HEK293 (cell line): ENCODE data around the gene NRP1.

Experiments
- CTCF ChIA-PET: fragments of 350-600 bp; formaldehyde crosslinking; extraction: SDS; loops from one replicate; lab custom pipeline; 2021; ENCODE audit warnings: antibody characterized with exemption; lab: Yijun Ruan, JAX
- POLR2A ChIA-PET: fragments of 300-600 bp; formaldehyde crosslinking; extraction: SDS; loops from one replicate; lab custom pipeline; 2020; ENCODE audit warnings: antibody characterized with exemption, inconsistent platforms; lab: Yijun Ruan, JAX
- H3K27ac ChIP-seq: fragments of 200-500 bp; sonication (Bioruptor generic); 2 replicates; pipeline ENCODE4 v1.5.1; 2014; ENCODE audit warnings: low read depth, low read length, control low read depth, inconsistent platforms; ENCODE audit errors: extremely low read depth
- H3K36me3 ChIP-seq, 2 experiments: fragments of 200-500 bp in 1 of 2; sonication (Bioruptor generic) in 1 of 2; 1 replicate in 1 of 2; 2 replicates in 1 of 2; pipeline ENCODE4 v1.5.1; 2014 to 2017; ENCODE audit warnings: inconsistent platforms in 2 of 2, low read length in 2 of 2; ENCODE audit not compliant: control insufficient read depth in 2 of 2, insufficient read depth in 1 of 2
- H3K4me1 ChIP-seq: fragments of 200-500 bp; sonication (Bioruptor generic); 2 replicates; pipeline ENCODE4 v1.5.1; 2014; ENCODE audit warnings: mild to moderate bottlenecking, low read length, inconsistent platforms; ENCODE audit not compliant: control insufficient read depth, insufficient read depth
- H3K4me3 ChIP-seq: 2 replicates; pipeline ENCODE4 v1.5.1; 2011; ENCODE audit warnings: low read depth, mild to moderate bottlenecking, control low read depth, low read length, moderate library complexity
- H3K9me3 ChIP-seq: fragments of 200-500 bp; sonication (Bioruptor generic); 2 replicates; pipeline ENCODE4 v1.5.1; 2014; ENCODE audit warnings: low read depth, low read length, inconsistent platforms; ENCODE audit not compliant: control insufficient read depth, insufficient read depth
- CTCF ChIP-seq: fragments of 450-650 bp; formaldehyde crosslinking; IDR thresholded peaks from 2 replicates; pipeline ENCODE4 v1.5.1; 2016; ENCODE audit warnings: missing biosample characterization, missing genetic modification characterization
- OSR2 ChIP-seq: fragments of 450-650 bp; formaldehyde crosslinking; IDR thresholded peaks from 2 replicates; pipeline ENCODE4 v1.5.1; 2016; ENCODE audit warnings: missing biosample characterization, missing genetic modification characterization
- OVOL3 ChIP-seq: fragments of 450-650 bp; formaldehyde crosslinking; IDR thresholded peaks from 2 replicates; pipeline ENCODE4 v1.5.1; 2016; ENCODE audit warnings: missing biosample characterization, missing genetic modification characterization
- PRDM6 ChIP-seq: fragments of 450-650 bp; formaldehyde crosslinking; IDR thresholded peaks from 2 replicates; pipeline ENCODE4 v1.5.1; 2017; ENCODE audit warnings: missing biosample characterization, missing genetic modification characterization
- REST ChIP-seq: fragments of 450-650 bp; formaldehyde crosslinking; IDR thresholded peaks from 2 replicates; pipeline ENCODE4 v1.5.1; 2016; ENCODE audit warnings: missing biosample characterization, missing genetic modification characterization
- TRIM28 ChIP-seq: IDR thresholded peaks from 2 replicates; pipeline ENCODE4 v1.6.1; 2011; ENCODE audit warnings: low read length, control low read depth, borderline replicate concordance
- ZBTB10 ChIP-seq: fragments of 450-650 bp; formaldehyde crosslinking; IDR thresholded peaks from 2 replicates; pipeline ENCODE4 v1.5.1; 2016; ENCODE audit warnings: missing biosample characterization, missing genetic modification characterization
- ZBTB20 ChIP-seq: fragments of 450-650 bp; formaldehyde crosslinking; IDR thresholded peaks from 2 replicates; pipeline ENCODE4 v1.5.1; 2016; ENCODE audit warnings: missing biosample characterization, missing genetic modification characterization
- ZBTB49 ChIP-seq: fragments of 450-650 bp; formaldehyde crosslinking; IDR thresholded peaks from 2 replicates; pipeline ENCODE4 v1.5.1; 2016; ENCODE audit warnings: missing biosample characterization, missing genetic modification characterization, low read depth
- ZFP41 ChIP-seq: fragments of 450-650 bp; formaldehyde crosslinking; IDR thresholded peaks from 2 replicates; pipeline ENCODE4 v1.5.1; 2016; ENCODE audit warnings: missing biosample characterization, missing genetic modification characterization, borderline replicate concordance
- ZFP69B ChIP-seq: fragments of 450-650 bp; formaldehyde crosslinking; IDR thresholded peaks from 2 replicates; pipeline ENCODE4 v1.5.1; 2016; ENCODE audit warnings: missing biosample characterization, missing genetic modification characterization
- ZNF121 ChIP-seq: fragments of 450-650 bp; formaldehyde crosslinking; IDR thresholded peaks from 2 replicates; pipeline ENCODE4 v1.5.1; 2016; ENCODE audit warnings: missing biosample characterization, missing genetic modification characterization
- ZNF169 ChIP-seq: fragments of 450-650 bp; formaldehyde crosslinking; IDR thresholded peaks from 2 replicates; pipeline ENCODE4 v1.5.1; 2016; ENCODE audit warnings: missing biosample characterization, missing genetic modification characterization
- ZNF23 ChIP-seq: fragments of 450-650 bp; formaldehyde crosslinking; IDR thresholded peaks from 2 replicates; pipeline ENCODE4 v1.5.1; 2016; ENCODE audit warnings: missing biosample characterization, missing genetic modification characterization, borderline replicate concordance
- ZNF248 ChIP-seq: fragments of 450-650 bp; formaldehyde crosslinking; IDR thresholded peaks from 2 replicates; pipeline ENCODE4 v1.5.1; 2017; ENCODE audit warnings: missing biosample characterization, missing genetic modification characterization
- ZNF311 ChIP-seq: fragments of 450-650 bp; formaldehyde crosslinking; IDR thresholded peaks from 2 replicates; pipeline ENCODE4 v1.5.1; 2017; ENCODE audit warnings: missing biosample characterization, missing genetic modification characterization, borderline replicate concordance
- ZNF501 ChIP-seq: fragments of 450-650 bp; formaldehyde crosslinking; IDR thresholded peaks from 2 replicates; pipeline ENCODE4 v1.5.1; 2016; ENCODE audit warnings: missing biosample characterization, missing genetic modification characterization
- ZNF548 ChIP-seq: fragments of 450-650 bp; formaldehyde crosslinking; IDR thresholded peaks from 2 replicates; pipeline ENCODE4 v1.5.1; 2016; ENCODE audit warnings: missing biosample characterization, missing genetic modification characterization
- ZNF549 ChIP-seq: fragments of 450-650 bp; IDR thresholded peaks from 2 replicates; pipeline ENCODE4 v1.5.1; 2018; ENCODE audit warnings: missing biosample characterization, missing genetic modification characterization, mild to moderate bottlenecking, inconsistent platforms, moderate library complexity
- ZNF560 ChIP-seq: fragments of 450-650 bp; formaldehyde crosslinking; IDR thresholded peaks from 2 replicates; pipeline ENCODE4 v1.5.1; 2017; ENCODE audit warnings: missing biosample characterization, missing genetic modification characterization, borderline replicate concordance
- ZSCAN16 ChIP-seq: fragments of 450-650 bp; formaldehyde crosslinking; IDR thresholded peaks from 2 replicates; pipeline ENCODE4 v1.5.1; 2016; ENCODE audit warnings: missing biosample characterization, missing genetic modification characterization
- ZSCAN30 ChIP-seq: fragments of 450-650 bp; IDR thresholded peaks from 2 replicates; pipeline ENCODE4 v1.5.1; 2018; ENCODE audit warnings: missing biosample characterization, mild to moderate bottlenecking, missing genetic modification characterization, moderate library complexity
- TF ChIP-seq, protein P1 (sequence below): fragments of 450-650 bp; formaldehyde crosslinking; IDR thresholded peaks from 2 replicates; pipeline ENCODE4 v1.5.1; 2016; ENCODE audit warnings: missing biosample characterization, missing genetic modification characterization

The NRP1 gene

GRCh38 chr10:33290321-33291052, 44.0 kb downstream of the NRP1 start:
- H3K4me3 ChIP-seq, result no peak overlapping the region
- H3K27ac ChIP-seq, result peak overlapping the region; percentile 59; the same call in 1 of the 2 replicates
- peaks cover 34% of the 10 kb centered on the region for H3K4me1 ChIP-seq
- ChIA-PET POLR2A (no interaction called here), CTCF (interaction anchor here (0.6 to 2.4 kb wide), 3 partner anchors 11 to 31 kb away, joined by 3 to 8 read pairs (median 3); no protein-coding TSS in a partner anchor)
- H3K9me3 ChIP-seq, result no peaks in the 10 kb centered on the region
- no peaks in the 10 kb centered on the region for H3K36me3 ChIP-seq
- TF ChIP-seq ZNF560 (no peak), ZNF548 (tag by site-specific recombination) (no peak), ZNF248 (tag by site-specific recombination) (no peak), ZBTB20 (no peak), ZFP69B (tag by site-specific recombination) (peak; percentile 71), ZNF23 (tag by site-specific recombination) (no peak), CTCF (tag by site-specific recombination) (peak; percentile 23; the same call in 1 of the 2 replicates), ZNF121 (tag by site-specific recombination) (no peak), ZBTB49 (no peak), ZNF501 (tag by site-specific recombination) (no peak; the same call in 1 of the 2 replicates), ZFP41 (tag by site-specific recombination) (no peak), ZSCAN30 (tag by site-specific recombination) (0 out of 2 replicates have a peak, but pooled peaks have one; percentile 5), ZSCAN16 (no peak), REST (tag by site-specific recombination) (0 out of 2 replicates have a peak, but pooled peaks have one; percentile 10), OSR2 (tag by site-specific recombination) (peak; percentile 80), PRDM6 (tag by site-specific recombination) (no peak), ZBTB10 (no peak), ZNF549 (no peak), OVOL3 (tag by site-specific recombination) (no peak), ZNF169 (no peak), TRIM28 (no peak), ZNF311 (tag by site-specific recombination) (no peak)
- TF ChIP-seq, protein P1, sequence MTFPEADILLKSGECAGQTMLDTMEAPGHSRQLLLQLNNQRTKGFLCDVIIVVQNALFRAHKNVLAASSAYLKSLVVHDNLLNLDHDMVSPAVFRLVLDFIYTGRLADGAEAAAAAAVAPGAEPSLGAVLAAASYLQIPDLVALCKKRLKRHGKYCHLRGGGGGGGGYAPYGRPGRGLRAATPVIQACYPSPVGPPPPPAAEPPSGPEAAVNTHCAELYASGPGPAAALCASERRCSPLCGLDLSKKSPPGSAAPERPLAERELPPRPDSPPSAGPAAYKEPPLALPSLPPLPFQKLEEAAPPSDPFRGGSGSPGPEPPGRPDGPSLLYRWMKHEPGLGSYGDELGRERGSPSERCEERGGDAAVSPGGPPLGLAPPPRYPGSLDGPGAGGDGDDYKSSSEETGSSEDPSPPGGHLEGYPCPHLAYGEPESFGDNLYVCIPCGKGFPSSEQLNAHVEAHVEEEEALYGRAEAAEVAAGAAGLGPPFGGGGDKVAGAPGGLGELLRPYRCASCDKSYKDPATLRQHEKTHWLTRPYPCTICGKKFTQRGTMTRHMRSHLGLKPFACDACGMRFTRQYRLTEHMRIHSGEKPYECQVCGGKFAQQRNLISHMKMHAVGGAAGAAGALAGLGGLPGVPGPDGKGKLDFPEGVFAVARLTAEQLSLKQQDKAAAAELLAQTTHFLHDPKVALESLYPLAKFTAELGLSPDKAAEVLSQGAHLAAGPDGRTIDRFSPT (tag by site-specific recombination), result no peak
